Prostate gland (tissue), 2 donors: ENCODE results near the gene VSNL1.

Source experiments
- POLR2A ChIP-seq: fragments of 450-650 bp; IDR thresholded peaks from one replicate; pipeline ENCODE4 v1.6.1; 2016; ENCODE audit warnings: antibody characterized with exemption, mild to moderate bottlenecking
- POLR2AphosphoS5 ChIP-seq: sonication (generic); formaldehyde crosslinking; IDR thresholded peaks from one replicate; pipeline ENCODE4 v1.6.1; 2017; ENCODE audit warnings: antibody characterized with exemption
- TF ChIP-seq, protein P1 (sequence below), 4 experiments: fragments of 200-600 bp in 2 of 4; fragments of 450-650 bp in 2 of 4; sonication (generic) in 2 of 4; IDR thresholded peaks; 1 replicate in 3 of 4; 2 replicates in 1 of 4; pipeline ENCODE4 v1.5.1; 2016 to 2019; ENCODE audit warnings: antibody characterized with exemption in 4 of 4, mild to moderate bottlenecking in 2 of 4, moderate library complexity in 2 of 4

DNA sequence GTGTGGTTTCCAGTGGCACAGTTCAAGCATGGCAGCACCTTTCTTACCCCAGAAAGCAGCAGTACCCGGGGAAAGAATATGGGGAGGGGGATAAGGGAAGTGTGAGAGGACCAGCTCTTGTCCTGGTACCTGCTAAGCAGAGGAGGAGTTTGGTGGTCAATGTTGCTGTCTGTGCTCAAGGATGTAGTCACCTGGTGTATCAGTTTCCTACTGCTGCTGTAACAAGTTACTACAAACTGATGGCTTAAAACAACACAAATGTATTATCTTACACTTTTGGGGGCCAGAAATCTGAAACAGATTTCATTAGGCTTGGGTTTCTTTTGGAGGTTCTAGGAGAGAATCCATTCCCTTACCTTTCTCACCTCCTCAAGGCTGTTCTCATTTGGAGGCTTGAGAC, 77.5 kb downstream of the VSNL1 start:
- TF ChIP-seq, protein P1, sequence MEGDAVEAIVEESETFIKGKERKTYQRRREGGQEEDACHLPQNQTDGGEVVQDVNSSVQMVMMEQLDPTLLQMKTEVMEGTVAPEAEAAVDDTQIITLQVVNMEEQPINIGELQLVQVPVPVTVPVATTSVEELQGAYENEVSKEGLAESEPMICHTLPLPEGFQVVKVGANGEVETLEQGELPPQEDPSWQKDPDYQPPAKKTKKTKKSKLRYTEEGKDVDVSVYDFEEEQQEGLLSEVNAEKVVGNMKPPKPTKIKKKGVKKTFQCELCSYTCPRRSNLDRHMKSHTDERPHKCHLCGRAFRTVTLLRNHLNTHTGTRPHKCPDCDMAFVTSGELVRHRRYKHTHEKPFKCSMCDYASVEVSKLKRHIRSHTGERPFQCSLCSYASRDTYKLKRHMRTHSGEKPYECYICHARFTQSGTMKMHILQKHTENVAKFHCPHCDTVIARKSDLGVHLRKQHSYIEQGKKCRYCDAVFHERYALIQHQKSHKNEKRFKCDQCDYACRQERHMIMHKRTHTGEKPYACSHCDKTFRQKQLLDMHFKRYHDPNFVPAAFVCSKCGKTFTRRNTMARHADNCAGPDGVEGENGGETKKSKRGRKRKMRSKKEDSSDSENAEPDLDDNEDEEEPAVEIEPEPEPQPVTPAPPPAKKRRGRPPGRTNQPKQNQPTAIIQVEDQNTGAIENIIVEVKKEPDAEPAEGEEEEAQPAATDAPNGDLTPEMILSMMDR (IDR thresholded peaks at IDR 0.05), result no peak
- TF ChIP-seq POLR2A (no peak), POLR2AphosphoS5 (no peak)
